ENCODE measurements around the gene THRSP.

DNA sequence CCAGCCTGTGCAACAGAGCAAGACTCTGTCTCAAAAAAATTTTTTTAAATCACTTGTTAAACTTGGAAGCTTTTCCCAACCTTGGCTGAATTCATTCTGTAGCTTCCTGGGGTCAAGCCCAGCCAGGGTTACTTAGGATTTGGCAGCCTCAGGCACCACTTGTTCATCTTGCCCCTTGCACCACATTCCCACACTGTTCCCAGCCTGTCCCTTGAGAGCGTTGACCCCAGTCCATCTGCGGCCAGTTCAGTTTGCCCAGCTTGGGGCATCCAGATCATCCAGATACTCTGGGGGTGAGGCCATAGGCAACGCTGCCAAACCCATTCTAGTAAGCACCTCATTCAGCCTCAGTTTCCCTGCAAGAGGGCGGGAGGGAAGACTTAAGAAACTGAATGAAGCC is 8.7 kb upstream of the THRSP start:
- TF ChIP-seq, protein P1, sequence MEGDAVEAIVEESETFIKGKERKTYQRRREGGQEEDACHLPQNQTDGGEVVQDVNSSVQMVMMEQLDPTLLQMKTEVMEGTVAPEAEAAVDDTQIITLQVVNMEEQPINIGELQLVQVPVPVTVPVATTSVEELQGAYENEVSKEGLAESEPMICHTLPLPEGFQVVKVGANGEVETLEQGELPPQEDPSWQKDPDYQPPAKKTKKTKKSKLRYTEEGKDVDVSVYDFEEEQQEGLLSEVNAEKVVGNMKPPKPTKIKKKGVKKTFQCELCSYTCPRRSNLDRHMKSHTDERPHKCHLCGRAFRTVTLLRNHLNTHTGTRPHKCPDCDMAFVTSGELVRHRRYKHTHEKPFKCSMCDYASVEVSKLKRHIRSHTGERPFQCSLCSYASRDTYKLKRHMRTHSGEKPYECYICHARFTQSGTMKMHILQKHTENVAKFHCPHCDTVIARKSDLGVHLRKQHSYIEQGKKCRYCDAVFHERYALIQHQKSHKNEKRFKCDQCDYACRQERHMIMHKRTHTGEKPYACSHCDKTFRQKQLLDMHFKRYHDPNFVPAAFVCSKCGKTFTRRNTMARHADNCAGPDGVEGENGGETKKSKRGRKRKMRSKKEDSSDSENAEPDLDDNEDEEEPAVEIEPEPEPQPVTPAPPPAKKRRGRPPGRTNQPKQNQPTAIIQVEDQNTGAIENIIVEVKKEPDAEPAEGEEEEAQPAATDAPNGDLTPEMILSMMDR (conservative IDR thresholded peaks at IDR 0.05; ENCODE audit: low read depth in 2 of 2) = no peak
- TF ChIP-seq EZH2 (IDR thresholded peaks at IDR 0.05; ENCODE audit: low read depth, unreplicated experiment) = no peak
- no peak for TF ChIP-seq CREB1 (CRISPR knock-in tag; IDR thresholded peaks at IDR 0.05; ENCODE audit: low read depth)
- no peak for TF ChIP-seq POLR2AphosphoS5 (IDR thresholded peaks at IDR 0.05; ENCODE audit: low read depth)
- no peak for TF ChIP-seq JUNB (IDR thresholded peaks at IDR 0.05; ENCODE audit: unreplicated experiment)
- TF ChIP-seq, protein P2, sequence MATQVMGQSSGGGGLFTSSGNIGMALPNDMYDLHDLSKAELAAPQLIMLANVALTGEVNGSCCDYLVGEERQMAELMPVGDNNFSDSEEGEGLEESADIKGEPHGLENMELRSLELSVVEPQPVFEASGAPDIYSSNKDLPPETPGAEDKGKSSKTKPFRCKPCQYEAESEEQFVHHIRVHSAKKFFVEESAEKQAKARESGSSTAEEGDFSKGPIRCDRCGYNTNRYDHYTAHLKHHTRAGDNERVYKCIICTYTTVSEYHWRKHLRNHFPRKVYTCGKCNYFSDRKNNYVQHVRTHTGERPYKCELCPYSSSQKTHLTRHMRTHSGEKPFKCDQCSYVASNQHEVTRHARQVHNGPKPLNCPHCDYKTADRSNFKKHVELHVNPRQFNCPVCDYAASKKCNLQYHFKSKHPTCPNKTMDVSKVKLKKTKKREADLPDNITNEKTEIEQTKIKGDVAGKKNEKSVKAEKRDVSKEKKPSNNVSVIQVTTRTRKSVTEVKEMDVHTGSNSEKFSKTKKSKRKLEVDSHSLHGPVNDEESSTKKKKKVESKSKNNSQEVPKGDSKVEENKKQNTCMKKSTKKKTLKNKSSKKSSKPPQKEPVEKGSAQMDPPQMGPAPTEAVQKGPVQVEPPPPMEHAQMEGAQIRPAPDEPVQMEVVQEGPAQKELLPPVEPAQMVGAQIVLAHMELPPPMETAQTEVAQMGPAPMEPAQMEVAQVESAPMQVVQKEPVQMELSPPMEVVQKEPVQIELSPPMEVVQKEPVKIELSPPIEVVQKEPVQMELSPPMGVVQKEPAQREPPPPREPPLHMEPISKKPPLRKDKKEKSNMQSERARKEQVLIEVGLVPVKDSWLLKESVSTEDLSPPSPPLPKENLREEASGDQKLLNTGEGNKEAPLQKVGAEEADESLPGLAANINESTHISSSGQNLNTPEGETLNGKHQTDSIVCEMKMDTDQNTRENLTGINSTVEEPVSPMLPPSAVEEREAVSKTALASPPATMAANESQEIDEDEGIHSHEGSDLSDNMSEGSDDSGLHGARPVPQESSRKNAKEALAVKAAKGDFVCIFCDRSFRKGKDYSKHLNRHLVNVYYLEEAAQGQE (IDR thresholded peaks at IDR 0.05; ENCODE audit: unreplicated experiment) = no peak
- TF ChIP-seq, protein P3, sequence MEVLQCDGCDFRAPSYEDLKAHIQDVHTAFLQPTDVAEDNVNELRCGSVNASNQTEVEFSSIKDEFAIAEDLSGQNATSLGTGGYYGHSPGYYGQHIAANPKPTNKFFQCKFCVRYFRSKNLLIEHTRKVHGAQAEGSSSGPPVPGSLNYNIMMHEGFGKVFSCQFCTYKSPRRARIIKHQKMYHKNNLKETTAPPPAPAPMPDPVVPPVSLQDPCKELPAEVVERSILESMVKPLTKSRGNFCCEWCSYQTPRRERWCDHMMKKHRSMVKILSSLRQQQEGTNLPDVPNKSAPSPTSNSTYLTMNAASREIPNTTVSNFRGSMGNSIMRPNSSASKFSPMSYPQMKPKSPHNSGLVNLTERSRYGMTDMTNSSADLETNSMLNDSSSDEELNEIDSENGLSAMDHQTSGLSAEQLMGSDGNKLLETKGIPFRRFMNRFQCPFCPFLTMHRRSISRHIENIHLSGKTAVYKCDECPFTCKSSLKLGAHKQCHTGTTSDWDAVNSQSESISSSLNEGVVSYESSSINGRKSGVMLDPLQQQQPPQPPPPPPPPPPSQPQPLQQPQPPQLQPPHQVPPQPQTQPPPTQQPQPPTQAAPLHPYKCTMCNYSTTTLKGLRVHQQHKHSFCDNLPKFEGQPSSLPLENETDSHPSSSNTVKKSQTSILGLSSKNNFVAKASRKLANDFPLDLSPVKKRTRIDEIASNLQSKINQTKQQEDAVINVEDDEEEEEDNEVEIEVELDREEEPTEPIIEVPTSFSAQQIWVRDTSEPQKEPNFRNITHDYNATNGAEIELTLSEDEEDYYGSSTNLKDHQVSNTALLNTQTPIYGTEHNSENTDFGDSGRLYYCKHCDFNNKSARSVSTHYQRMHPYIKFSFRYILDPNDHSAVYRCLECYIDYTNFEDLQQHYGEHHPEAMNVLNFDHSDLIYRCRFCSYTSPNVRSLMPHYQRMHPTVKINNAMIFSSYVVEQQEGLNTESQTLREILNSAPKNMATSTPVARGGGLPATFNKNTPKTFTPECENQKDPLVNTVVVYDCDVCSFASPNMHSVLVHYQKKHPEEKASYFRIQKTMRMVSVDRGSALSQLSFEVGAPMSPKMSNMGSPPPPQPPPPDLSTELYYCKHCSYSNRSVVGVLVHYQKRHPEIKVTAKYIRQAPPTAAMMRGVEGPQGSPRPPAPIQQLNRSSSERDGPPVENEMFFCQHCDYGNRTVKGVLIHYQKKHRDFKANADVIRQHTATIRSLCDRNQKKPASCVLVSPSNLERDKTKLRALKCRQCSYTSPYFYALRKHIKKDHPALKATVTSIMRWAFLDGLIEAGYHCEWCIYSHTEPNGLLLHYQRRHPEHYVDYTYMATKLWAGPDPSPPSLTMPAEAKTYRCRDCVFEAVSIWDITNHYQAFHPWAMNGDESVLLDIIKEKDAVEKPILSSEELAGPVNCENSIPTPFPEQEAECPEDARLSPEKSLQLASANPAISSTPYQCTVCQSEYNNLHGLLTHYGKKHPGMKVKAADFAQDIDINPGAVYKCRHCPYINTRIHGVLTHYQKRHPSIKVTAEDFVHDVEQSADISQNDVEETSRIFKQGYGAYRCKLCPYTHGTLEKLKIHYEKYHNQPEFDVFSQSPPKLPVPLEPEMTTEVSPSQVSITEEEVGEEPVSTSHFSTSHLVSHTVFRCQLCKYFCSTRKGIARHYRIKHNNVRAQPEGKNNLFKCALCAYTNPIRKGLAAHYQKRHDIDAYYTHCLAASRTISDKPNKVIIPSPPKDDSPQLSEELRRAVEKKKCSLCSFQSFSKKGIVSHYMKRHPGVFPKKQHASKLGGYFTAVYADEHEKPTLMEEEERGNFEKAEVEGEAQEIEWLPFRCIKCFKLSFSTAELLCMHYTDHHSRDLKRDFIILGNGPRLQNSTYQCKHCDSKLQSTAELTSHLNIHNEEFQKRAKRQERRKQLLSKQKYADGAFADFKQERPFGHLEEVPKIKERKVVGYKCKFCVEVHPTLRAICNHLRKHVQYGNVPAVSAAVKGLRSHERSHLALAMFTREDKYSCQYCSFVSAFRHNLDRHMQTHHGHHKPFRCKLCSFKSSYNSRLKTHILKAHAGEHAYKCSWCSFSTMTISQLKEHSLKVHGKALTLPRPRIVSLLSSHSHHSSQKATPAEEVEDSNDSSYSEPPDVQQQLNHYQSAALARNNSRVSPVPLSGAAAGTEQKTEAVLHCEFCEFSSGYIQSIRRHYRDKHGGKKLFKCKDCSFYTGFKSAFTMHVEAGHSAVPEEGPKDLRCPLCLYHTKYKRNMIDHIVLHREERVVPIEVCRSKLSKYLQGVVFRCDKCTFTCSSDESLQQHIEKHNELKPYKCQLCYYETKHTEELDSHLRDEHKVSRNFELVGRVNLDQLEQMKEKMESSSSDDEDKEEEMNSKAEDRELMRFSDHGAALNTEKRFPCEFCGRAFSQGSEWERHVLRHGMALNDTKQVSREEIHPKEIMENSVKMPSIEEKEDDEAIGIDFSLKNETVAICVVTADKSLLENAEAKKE (CRISPR knock-in tag; IDR thresholded peaks at IDR 0.05) = no peak
- TF ChIP-seq, protein P4, sequence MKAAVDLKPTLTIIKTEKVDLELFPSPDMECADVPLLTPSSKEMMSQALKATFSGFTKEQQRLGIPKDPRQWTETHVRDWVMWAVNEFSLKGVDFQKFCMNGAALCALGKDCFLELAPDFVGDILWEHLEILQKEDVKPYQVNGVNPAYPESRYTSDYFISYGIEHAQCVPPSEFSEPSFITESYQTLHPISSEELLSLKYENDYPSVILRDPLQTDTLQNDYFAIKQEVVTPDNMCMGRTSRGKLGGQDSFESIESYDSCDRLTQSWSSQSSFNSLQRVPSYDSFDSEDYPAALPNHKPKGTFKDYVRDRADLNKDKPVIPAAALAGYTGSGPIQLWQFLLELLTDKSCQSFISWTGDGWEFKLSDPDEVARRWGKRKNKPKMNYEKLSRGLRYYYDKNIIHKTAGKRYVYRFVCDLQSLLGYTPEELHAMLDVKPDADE (IDR thresholded peaks at IDR 0.05) = no peak
- TF ChIP-seq ZNF331 (CRISPR knock-in tag; IDR thresholded peaks at IDR 0.05; ENCODE audit: low read depth) = no peak
- no peak for TF ChIP-seq ZNF114 (CRISPR knock-in tag; IDR thresholded peaks at IDR 0.05)
- no peak for TF ChIP-seq EZH2phosphoT487 (IDR thresholded peaks at IDR 0.05; ENCODE audit: unreplicated experiment)
- no peak for TF ChIP-seq STAT1 (IDR thresholded peaks at IDR 0.05; ENCODE audit: unreplicated experiment)
